ENCODE results near the gene SETBP1.

The SETBP1 gene

DNA sequence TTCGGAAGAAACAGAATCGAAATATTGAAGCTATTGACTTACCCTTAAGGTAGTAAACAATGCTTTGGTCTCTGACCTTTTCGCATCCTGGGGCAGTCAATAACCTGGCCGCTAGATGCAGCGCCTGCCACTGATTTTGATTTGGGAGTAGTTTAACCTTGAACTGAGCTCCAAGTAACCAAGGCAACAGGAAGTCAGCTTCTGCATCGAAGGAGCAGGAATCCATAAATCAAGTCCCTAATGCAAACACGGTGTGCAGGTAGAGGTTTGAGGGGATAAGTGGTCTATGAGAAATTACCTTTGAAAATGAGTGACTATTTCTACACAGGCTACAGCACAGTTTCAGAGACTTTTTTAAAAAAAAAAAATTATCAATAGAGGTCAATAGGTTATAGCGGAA lies 353.5 kb downstream of the SETBP1 start:
- DNase-seq (ENCODE audit: low read depth): no peak
- no peak overlapping the region for H3K4me3 ChIP-seq (ENCODE audit: low read depth, low read length)
- TF ChIP-seq, protein P1, sequence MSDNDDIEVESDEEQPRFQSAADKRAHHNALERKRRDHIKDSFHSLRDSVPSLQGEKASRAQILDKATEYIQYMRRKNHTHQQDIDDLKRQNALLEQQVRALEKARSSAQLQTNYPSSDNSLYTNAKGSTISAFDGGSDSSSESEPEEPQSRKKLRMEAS (IDR thresholded peaks at IDR 0.05; ENCODE audit: low read depth, low read length): no peak
- TF ChIP-seq POLR2A (IDR thresholded peaks at IDR 0.05; ENCODE audit: extremely low read depth, insufficient read length) (no peak), MYC (IDR thresholded peaks at IDR 0.05; ENCODE audit: low read depth, low read length) (no peak)
- TF ChIP-seq, protein P2, sequence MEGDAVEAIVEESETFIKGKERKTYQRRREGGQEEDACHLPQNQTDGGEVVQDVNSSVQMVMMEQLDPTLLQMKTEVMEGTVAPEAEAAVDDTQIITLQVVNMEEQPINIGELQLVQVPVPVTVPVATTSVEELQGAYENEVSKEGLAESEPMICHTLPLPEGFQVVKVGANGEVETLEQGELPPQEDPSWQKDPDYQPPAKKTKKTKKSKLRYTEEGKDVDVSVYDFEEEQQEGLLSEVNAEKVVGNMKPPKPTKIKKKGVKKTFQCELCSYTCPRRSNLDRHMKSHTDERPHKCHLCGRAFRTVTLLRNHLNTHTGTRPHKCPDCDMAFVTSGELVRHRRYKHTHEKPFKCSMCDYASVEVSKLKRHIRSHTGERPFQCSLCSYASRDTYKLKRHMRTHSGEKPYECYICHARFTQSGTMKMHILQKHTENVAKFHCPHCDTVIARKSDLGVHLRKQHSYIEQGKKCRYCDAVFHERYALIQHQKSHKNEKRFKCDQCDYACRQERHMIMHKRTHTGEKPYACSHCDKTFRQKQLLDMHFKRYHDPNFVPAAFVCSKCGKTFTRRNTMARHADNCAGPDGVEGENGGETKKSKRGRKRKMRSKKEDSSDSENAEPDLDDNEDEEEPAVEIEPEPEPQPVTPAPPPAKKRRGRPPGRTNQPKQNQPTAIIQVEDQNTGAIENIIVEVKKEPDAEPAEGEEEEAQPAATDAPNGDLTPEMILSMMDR (IDR thresholded peaks at IDR 0.05; ENCODE audit: low read depth, low read length): no peak

DNA sequence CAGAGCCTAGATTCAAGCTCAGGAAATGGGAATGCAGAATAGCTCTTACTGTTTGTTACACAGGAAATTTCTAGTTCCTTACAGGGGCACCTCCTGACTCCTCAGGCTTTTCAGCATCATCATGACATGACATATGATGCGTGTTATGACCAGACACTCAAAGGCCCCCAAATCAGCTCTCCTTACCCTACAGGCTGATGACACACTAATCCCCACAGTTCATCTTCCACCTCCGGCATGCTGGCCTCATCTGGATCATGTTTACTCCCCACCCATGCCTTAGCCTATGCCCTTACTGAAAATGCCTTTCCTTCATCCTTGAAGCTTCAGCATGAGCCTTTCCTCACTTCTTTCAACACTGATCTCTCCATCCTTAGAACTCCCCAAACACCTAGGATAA lies 356.9 kb downstream of the SETBP1 start:
- no peak for TF ChIP-seq MYC (IDR thresholded peaks at IDR 0.05; ENCODE audit: low read depth, low read length)
- TF ChIP-seq, protein P1 (IDR thresholded peaks at IDR 0.05; ENCODE audit: low read depth, low read length): no peak
- TF ChIP-seq, protein P2 (IDR thresholded peaks at IDR 0.05; ENCODE audit: low read depth, low read length): no peak
- TF ChIP-seq POLR2A (IDR thresholded peaks at IDR 0.05; ENCODE audit: extremely low read depth, insufficient read length): no peak
- DNase-seq (ENCODE audit: low read depth): no peak
- no peak overlapping the region for H3K4me3 ChIP-seq (ENCODE audit: low read depth, low read length)

DNA sequence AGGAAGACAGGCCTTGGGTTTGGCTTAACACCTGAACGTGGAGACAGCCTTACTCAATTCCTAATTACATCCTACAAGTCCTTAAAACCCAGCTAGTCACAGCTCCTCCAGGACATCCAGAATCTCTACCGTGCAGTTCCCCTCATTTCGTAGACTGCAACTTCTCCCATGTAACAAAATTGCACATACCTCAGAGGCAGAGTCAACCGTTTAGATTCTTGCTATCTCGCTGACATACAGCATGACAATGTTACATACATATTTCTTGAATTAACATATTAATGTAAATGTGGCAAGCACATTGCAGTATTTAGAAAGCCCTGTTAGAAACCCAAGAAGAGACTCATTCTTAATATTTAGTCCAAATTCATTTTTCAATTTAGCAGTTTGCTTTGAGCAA lies 358.7 kb downstream of the SETBP1 start:
- no peak for DNase-seq (ENCODE audit: low read depth)
- H3K4me3 ChIP-seq (ENCODE audit: low read depth, low read length): no peak overlapping the region
- TF ChIP-seq, protein P1 (IDR thresholded peaks at IDR 0.05; ENCODE audit: low read depth, low read length): no peak

DNA sequence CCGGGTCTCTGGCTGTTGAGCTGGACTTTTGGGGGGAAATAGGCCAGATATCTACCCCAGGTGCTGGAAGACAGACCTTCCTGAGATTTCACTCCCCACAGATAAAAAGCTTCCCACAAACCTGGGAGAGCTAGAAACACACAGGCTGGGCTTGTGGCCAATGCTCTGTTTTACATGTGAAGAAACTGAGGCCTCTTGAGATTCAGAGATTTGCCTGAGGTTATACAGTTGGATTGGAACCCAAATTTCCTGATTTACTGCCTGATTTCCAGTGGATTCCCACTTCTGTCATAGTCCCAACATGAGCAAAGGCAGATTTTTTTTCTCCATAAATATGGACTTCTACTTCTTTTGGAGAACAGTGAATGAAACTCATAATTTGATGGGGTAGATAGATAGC lies 360.2 kb downstream of the SETBP1 start:
- no peak overlapping the region for H3K4me3 ChIP-seq (ENCODE audit: low read depth, low read length)
- TF ChIP-seq, protein P1 (IDR thresholded peaks at IDR 0.05; ENCODE audit: low read depth, low read length): no peak
- TF ChIP-seq, protein P2 (IDR thresholded peaks at IDR 0.05; ENCODE audit: low read depth, low read length): no peak
- TF ChIP-seq POLR2A (IDR thresholded peaks at IDR 0.05; ENCODE audit: extremely low read depth, insufficient read length) (no peak), MYC (IDR thresholded peaks at IDR 0.05; ENCODE audit: low read depth, low read length) (no peak)
- DNase-seq (ENCODE audit: low read depth): no peak

DNA sequence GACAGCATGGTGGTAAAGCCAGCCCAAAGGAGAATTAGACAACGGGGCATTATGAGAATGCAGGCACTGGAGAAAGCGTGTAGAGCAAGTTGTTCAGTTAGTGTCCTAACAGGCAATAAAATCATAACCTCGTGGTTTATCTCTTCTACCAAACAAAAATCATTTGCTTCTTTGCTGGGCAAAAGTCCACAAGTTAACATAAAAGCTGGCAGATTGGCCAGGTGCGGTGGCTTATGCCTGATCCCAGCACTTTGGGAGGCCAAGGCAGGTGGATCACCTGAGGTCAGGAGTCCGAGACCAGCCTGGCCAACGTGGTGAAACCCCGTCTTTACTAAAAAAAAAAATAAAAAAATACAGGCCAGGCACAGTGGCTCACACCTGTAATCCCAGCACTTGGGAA lies 364.1 kb downstream of the SETBP1 start:
- DNase-seq (ENCODE audit: low read depth): no peak
- no peak overlapping the region for H3K4me3 ChIP-seq (ENCODE audit: low read depth, low read length)
- TF ChIP-seq, protein P1 (IDR thresholded peaks at IDR 0.05; ENCODE audit: low read depth, low read length): no peak
- TF ChIP-seq MYC (IDR thresholded peaks at IDR 0.05; ENCODE audit: low read depth, low read length) (no peak), POLR2A (IDR thresholded peaks at IDR 0.05; ENCODE audit: extremely low read depth, insufficient read length) (no peak)
- TF ChIP-seq, protein P2 (IDR thresholded peaks at IDR 0.05; ENCODE audit: low read depth, low read length): no peak

DNA sequence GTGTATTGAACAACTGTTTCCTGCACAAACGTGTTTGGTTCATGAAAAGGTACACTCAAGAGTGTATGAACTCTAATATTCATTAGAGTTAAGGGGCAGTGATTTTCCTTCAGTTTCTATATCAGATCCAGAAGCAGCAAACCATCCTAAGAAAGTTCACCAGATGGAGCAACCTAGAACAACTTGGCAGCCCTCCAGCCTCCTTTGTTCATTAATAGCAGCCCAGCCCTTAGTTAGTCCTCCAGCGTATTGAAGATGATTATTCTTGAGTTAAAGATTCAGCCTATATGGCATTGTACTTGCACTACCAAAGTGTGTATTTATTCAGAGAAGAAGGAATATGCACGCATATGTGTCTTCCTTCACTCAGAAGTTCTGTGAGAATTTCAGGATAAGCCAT lies 365.5 kb downstream of the SETBP1 start:
- no peak for DNase-seq (ENCODE audit: low read depth)
- no peak overlapping the region for H3K4me3 ChIP-seq (ENCODE audit: low read depth, low read length)
- TF ChIP-seq, protein P2 (IDR thresholded peaks at IDR 0.05; ENCODE audit: low read depth, low read length): no peak
- TF ChIP-seq, protein P1 (IDR thresholded peaks at IDR 0.05; ENCODE audit: low read depth, low read length): no peak
- no peak for TF ChIP-seq MYC (IDR thresholded peaks at IDR 0.05; ENCODE audit: low read depth, low read length)
- no peak for TF ChIP-seq POLR2A (IDR thresholded peaks at IDR 0.05; ENCODE audit: extremely low read depth, insufficient read length)

All from NB4 (cell line).